Loucy (cell line): ENCODE results near the gene KRT86.

Experiments
- H2AFZ ChIP-seq: fragments of 200-600 bp; sonication (generic); 2 replicates; pipeline ENCODE4 v1.6.0; 2016; ENCODE audit warnings: antibody characterized with exemption, mild to moderate bottlenecking, low read length, moderate library complexity
- H3F3A ChIP-seq: fragments of 200-600 bp; 2 replicates; pipeline ENCODE4 v1.6.0; 2016; ENCODE audit warnings: antibody characterized with exemption, low read depth, mild to moderate bottlenecking
- H3K27me3 ChIP-seq: fragments of 200-600 bp; sonication (generic); 2 replicates; pipeline ENCODE4 v1.6.1; 2014; ENCODE audit warnings: low read length, mild to moderate bottlenecking; ENCODE audit not compliant: insufficient read depth, poor library complexity, severe bottlenecking
- H3K36me3 ChIP-seq: fragments of 200-600 bp; sonication (generic); 2 replicates; pipeline ENCODE4 v1.6.1; 2016; ENCODE audit warnings: low read length; ENCODE audit not compliant: insufficient read depth
- H3K4me1 ChIP-seq: fragments of 200-600 bp; sonication (generic); 2 replicates; pipeline ENCODE4 v1.5.1; 2014; ENCODE audit warnings: low read length, mild to moderate bottlenecking; ENCODE audit not compliant: insufficient read depth, poor library complexity, severe bottlenecking
- H3K4me2 ChIP-seq: fragments of 200-600 bp; sonication (generic); 2 replicates; pipeline ENCODE4 v1.6.0; 2014; ENCODE audit warnings: antibody characterized with exemption, low read length, low read depth, mild to moderate bottlenecking; ENCODE audit not compliant: poor library complexity, severe bottlenecking
- H3K4me3 ChIP-seq: fragments of 200-600 bp; sonication (generic); 2 replicates; pipeline ENCODE4 v1.5.1; 2014; ENCODE audit warnings: low read length, mild to moderate bottlenecking, mixed read lengths; ENCODE audit not compliant: poor library complexity, severe bottlenecking
- H3K79me2 ChIP-seq: fragments of 200-600 bp; sonication (generic); 2 replicates; pipeline ENCODE4 v1.6.1; 2014; ENCODE audit warnings: low read length; ENCODE audit not compliant: insufficient read depth
- H3K9ac ChIP-seq: fragments of 200-600 bp; sonication (generic); 2 replicates; pipeline ENCODE4 v1.6.0; 2014; ENCODE audit warnings: mild to moderate bottlenecking, low read depth, low read length, moderate library complexity; ENCODE audit not compliant: poor library complexity, severe bottlenecking
- H3K9me2 ChIP-seq: fragments of 200-600 bp; sonication (generic); replicated peaks from 2 replicates; pipeline ENCODE4 v1.6.1; 2016; ENCODE audit warnings: low read depth, low read length, mixed read lengths
- H3K9me3 ChIP-seq: fragments of 200-600 bp; sonication (generic); 2 replicates; pipeline ENCODE4 v1.6.1; 2014; ENCODE audit warnings: mild to moderate bottlenecking, antibody characterized with exemption, low read length, low read depth; ENCODE audit not compliant: insufficient read depth
- H4K20me1 ChIP-seq: fragments of 200-600 bp; sonication (generic); 2 replicates; pipeline ENCODE4 v1.6.0; 2014; ENCODE audit warnings: antibody characterized with exemption, low read length, mild to moderate bottlenecking; ENCODE audit not compliant: insufficient read depth, poor library complexity, severe bottlenecking
- CTCF ChIP-seq: fragments of 200-600 bp; sonication (generic); conservative IDR thresholded peaks from 2 replicates; pipeline ENCODE4 v1.5.1; 2014; ENCODE audit warnings: mild to moderate bottlenecking, antibody characterized with exemption, low read length
- EZH2phosphoT487 ChIP-seq: fragments of 200-600 bp; IDR thresholded peaks from 2 replicates; pipeline ENCODE4 v1.6.1; 2018; ENCODE audit warnings: antibody characterized with exemption, mild to moderate bottlenecking, moderate library complexity, borderline replicate concordance

Gene KRT86

GRCh38 chr12:52352951-52353350, 78.5 kb downstream of the KRT86 start:
- Histone ChIP-seq H3K4me2 (no peak overlapping the region), H2AFZ (no peak overlapping the region), H3F3A (no peaks in the 10 kb centered on the region), H3K4me1 (peaks cover 52% of the 10 kb centered on the region), H3K36me3 (no peaks in the 10 kb centered on the region), H3K9ac (no peak overlapping the region), H3K4me3 (no peak overlapping the region), H3K9me2 (no peaks in the 10 kb centered on the region), H4K20me1 (no peaks in the 10 kb centered on the region), H3K27me3 (no peaks in the 10 kb centered on the region), H3K9me3 (no peaks in the 10 kb centered on the region), H3K79me2 (no peaks in the 10 kb centered on the region)
- TF ChIP-seq EZH2phosphoT487 (no peak), CTCF (no peak)

GRCh38 chr12:52353766-52354165, 79.3 kb downstream of the KRT86 start:
- Histone ChIP-seq H3K27me3 (no peaks in the 10 kb centered on the region), H3K4me1 (peaks cover 58% of the 10 kb centered on the region), H3F3A (no peaks in the 10 kb centered on the region), H3K9me2 (no peaks in the 10 kb centered on the region), H3K36me3 (no peaks in the 10 kb centered on the region), H3K79me2 (no peaks in the 10 kb centered on the region), H3K4me3 (no peak overlapping the region), H3K9me3 (no peaks in the 10 kb centered on the region), H4K20me1 (no peaks in the 10 kb centered on the region), H3K9ac (no peak overlapping the region), H3K4me2 (no peak overlapping the region), H2AFZ (no peak overlapping the region)
- TF ChIP-seq CTCF (no peak), EZH2phosphoT487 (no peak)

GRCh38 chr12:52354200-52354599, 79.8 kb downstream of the KRT86 start:
- no peak overlapping the region for H3K9ac ChIP-seq
- H3K27me3 ChIP-seq, result no peaks in the 10 kb centered on the region
- TF ChIP-seq CTCF, result no peak
- no peak for TF ChIP-seq EZH2phosphoT487
- no peak overlapping the region for H3K4me2 ChIP-seq
- H3K79me2 ChIP-seq, result no peaks in the 10 kb centered on the region
- no peaks in the 10 kb centered on the region for H4K20me1 ChIP-seq
- H3K9me2 ChIP-seq, result no peaks in the 10 kb centered on the region
- no peaks in the 10 kb centered on the region for H3K36me3 ChIP-seq
- no peak overlapping the region for H3K4me3 ChIP-seq
- peaks cover 58% of the 10 kb centered on the region for H3K4me1 ChIP-seq
- H3K9me3 ChIP-seq, result no peaks in the 10 kb centered on the region
- H3F3A ChIP-seq, result no peaks in the 10 kb centered on the region
- H2AFZ ChIP-seq, result no peak overlapping the region
